HEK293T (cell line): Measurements from ENCODE around the gene LNP1.

Experiments used
- ELF4 ChIP-seq: fragments of 450-650 bp; IDR thresholded peaks from 2 replicates; pipeline ENCODE4 v1.6.1; 2017; ENCODE audit warnings: antibody characterized with exemption
- FOXM1 ChIP-seq: fragments of 450-650 bp; IDR thresholded peaks from 2 replicates; pipeline ENCODE4 v1.6.1; 2017; ENCODE audit warnings: mild to moderate bottlenecking, borderline replicate concordance
- SUZ12 ChIP-seq: fragments of 450-650 bp; IDR thresholded peaks from 2 replicates; pipeline ENCODE4 v1.6.1; 2016; ENCODE audit warnings: mild to moderate bottlenecking
- TF ChIP-seq, protein P1 (sequence below): fragments of 450-650 bp; IDR thresholded peaks from 2 replicates; pipeline ENCODE4 v1.6.1; 2016

GRCh38 chr3:100386437-100387074 is 14.8 kb upstream of the LNP1 start:
- TF ChIP-seq SUZ12 (no peak), FOXM1 (no peak), ELF4 (no peak)
- TF ChIP-seq, protein P1, sequence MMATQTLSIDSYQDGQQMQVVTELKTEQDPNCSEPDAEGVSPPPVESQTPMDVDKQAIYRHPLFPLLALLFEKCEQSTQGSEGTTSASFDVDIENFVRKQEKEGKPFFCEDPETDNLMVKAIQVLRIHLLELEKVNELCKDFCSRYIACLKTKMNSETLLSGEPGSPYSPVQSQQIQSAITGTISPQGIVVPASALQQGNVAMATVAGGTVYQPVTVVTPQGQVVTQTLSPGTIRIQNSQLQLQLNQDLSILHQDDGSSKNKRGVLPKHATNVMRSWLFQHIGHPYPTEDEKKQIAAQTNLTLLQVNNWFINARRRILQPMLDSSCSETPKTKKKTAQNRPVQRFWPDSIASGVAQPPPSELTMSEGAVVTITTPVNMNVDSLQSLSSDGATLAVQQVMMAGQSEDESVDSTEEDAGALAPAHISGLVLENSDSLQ, result no peak
